ENCODE data around the gene ASIC5. TPM values are rescaled to one million over a fixed set of nuclear protein-coding genes. Genes with fewer than 3 reads are reported as not detected.

The ASIC5 gene, protein sequence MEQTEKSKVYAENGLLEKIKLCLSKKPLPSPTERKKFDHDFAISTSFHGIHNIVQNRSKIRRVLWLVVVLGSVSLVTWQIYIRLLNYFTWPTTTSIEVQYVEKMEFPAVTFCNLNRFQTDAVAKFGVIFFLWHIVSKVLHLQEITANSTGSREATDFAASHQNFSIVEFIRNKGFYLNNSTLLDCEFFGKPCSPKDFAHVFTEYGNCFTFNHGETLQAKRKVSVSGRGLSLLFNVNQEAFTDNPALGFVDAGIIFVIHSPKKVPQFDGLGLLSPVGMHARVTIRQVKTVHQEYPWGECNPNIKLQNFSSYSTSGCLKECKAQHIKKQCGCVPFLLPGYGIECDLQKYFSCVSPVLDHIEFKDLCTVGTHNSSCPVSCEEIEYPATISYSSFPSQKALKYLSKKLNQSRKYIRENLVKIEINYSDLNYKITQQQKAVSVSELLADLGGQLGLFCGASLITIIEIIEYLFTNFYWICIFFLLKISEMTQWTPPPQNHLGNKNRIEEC
- total RNA-seq, result not detected in 2 replicates

DNA sequence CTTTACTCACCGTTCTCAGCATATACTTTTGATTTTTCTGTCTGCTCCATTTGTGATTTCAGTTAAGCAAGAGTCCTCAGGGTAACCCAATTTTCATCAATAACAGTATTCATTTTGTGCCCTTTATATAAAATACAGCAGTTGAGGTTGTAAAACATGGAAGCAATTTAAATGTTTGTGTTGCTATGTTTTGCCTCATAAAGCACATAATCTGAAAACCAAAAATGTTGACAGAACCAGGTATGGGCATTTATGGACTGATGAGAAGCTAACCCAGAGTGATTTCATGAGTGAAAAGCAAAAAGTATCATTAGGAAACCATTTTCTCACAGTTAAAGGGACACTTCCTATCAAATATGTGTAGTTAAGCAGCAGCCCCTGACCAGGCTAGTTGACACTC is at the start of gene ASIC5:
TSS of gene ASIC5 (minus strand) at position 101 of the 400 bp plus-strand sequence. CDS start at position 50, 51 bp downstream.

DNA sequence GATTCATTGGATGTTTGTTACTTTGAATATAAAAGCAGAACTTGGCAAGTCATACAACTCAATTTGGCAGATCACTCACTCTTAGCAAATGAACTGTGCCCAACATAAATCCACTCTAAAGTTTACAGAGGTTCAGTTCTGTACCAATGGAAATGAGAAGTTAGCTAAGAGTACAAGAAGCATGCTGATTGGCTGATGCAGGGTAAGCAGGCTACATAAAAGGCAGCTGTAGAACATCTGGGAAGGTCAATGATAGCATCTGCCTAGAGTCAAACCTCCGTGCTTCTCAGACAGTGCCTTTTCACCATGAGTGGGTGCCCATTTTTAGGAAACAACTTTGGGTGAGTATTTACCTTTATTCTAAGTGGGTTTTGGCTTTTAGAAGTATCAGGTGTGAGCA is 37.4 kb upstream of the ASIC5 start, which contains the start of gene TDO2:
TSS of gene TDO2 (plus strand) at position 244 of the 400 bp plus-strand sequence. CDS start at position 307, 63 bp downstream.

Other genes with a start within 250 kb of the ASIC5 start
- 0.13 and 2.4 TPM in 2 replicates for gene GUCY1A1, start 199.4 kb downstream of the ASIC5 start, total RNA-seq
- gene GUCY1B1, start 107.3 kb downstream of the ASIC5 start, total RNA-seq, result 0.66 and 2.2 TPM in 2 replicates
- not detected in 2 replicates for gene TDO2, start 37.4 kb upstream of the ASIC5 start, total RNA-seq
- 5.7 and 6.9 TPM in 2 replicates for gene CTSO, start 87.6 kb upstream of the ASIC5 start, total RNA-seq